ENCODE data around the gene WNT7B.

WNT7B gene

DNA sequence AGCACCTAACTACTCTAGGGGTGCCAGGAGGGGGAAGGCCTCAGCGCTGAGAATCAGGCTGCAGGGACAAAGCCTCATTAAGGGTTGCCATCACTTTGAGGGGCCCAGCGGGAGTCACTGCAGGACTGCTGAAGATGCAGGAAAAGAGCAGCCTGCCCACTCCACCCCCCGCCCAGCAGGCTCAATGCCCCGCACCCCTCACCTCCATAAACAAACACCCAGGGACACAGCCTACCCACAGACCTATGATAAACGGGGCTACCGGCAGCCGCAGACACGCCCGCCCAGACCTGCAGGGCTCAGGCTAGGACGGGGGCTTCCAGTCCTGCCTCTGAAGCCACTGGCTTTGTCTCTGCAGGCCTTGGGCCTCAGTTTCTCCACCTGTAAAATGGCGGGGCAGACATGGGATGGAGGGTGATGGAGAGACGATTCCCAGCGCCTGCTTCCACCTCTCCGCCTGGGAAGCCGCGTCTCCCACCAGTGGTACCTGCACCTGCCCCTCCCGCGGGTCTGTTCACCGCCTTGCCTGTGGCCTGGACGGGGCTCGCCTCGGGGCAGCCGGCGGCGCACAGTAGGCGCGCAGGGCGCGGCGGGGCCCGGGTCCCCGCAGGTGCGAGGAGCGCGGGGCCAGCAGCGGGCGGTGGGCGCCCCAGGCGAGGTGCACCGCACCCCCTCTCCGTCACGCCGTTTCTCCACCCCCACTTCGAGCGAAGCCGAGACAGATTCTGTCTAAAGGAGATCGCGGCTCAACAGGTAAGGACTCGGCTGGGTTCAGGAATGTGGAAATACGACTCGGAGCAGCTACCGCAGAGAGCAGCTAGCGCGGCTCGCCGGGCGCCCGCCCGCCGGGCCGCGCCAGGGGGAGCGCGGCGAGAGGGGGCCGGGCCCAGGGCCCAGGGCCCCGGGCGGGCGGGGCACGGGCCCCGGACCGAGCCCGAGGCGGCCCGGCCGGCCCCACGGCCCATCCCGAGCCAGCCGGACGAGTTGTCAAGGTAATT lies 1.5 kb downstream of the WNT7B start:
- peak overlapping the region; percentile 33 for H3K27ac ChIP-seq
- DNase-seq (ENCODE audit: low read depth, low spot score): peak; percentile 46

DNA sequence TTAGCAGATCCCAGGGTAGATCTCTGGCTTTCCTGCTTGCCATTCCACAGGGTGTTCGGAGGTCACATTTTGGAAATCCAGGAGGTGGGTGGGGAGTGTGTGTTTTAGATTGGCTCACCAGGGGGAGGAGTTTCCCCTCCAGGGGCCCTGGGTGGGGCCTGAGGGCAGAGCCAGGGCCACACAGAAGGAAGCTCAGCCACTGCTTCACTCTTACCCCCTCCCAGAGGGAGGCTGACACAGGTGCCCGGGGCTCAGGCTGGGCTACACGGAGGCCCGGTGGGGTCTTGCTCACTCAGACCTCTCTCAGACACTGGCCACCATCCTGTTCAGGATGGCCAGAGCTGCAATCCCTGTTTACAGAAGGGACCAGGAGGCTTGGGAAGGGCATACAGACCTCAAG lies 2.5 kb downstream of the WNT7B start:
- DNase-seq (ENCODE audit: low read depth, low spot score): no peak
- no peak overlapping the region for H3K27ac ChIP-seq

DNA sequence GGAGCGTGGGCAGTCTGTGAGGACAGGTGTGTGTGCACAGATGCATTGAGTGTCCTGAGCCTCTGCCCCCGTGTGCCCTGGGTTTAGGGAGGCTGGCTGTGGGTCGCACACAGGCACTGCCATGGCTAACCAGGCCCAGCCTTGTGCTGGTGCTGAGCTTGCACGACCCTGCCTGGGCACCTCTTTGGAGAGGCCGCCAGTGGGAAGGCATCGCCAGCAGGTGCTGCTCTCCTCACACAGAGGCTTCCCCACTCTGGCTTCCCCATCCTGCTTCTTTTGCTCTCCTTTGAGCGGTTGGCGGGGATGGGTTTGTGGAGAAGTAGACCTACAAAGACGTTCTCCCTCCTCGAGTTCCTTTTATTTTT lies 4.1 kb downstream of the WNT7B start:
- no peak overlapping the region for H3K27ac ChIP-seq
- DNase-seq (ENCODE audit: low read depth, low spot score): no peak

DNA sequence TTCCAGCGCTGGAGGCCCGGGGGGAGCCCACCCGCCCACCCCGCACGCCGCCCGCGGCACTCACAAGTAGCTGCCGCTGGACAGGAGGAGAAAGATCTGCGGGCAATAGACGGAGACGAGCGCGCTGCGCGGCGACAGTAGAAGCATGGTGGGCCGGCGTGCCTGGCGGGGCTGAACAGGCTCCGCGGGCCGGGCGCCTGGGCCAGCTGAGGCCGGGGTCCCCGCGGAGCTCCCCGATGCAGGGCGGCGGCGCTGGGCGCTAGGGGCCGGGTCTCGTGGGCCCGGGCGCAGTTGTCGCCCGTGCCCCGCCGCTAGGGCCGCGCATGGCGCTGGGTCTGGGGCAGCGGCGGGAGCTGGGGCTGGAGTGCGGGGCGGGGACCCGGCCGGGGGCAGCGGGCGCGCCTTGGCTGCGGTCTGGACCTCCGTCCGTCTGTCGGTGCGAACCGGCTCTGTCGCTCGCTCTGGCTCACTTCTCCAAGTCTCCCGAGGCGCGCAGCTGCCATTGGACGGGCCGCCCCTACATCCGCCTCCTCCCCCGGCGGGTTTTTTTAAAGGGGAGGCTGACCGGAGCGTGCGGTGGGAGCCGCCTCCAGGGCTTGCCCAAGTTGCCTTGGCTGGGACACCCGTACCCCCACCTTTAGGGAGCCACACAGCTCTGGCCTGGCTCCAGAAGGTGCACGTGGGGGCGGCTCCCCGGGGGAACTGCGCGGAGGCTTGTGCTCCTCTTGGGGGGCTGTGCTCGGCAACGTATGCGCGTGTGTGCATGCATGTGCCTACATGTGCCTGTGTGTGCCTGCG lies 4.7 kb downstream of the WNT7B start:
- no peak for DNase-seq (ENCODE audit: low read depth, low spot score)
- no peak overlapping the region for H3K27ac ChIP-seq

DNA sequence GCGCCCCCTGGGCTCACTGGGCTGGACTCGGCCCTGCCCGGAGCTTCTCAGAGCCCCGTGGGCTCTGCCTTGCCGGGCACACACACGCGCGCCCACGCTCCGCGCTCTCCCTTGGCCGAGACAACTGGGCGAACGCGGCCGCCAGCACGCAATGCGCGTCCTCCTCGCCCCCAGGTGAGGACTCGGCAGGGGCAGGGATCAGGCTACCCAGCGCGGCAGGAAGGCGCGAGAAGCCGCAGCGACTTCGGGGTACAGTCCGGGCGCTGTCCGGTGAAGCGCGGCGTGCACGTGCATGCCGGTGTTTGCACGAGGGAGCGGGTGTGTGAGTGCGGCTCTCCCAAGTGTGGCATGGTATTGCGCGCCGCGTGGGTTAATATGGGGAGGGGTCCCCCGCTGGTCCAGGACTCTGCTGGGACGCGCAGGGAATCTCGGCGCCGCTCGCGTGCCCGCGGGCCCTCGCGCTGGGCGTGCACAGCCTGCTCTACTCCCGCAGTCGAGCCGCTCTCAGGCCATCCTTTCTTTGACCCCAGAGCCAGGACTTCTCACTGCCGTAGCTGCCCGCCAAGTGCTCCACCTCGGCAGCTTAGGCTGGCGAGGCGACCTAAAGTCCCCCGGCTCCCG lies 5.4 kb downstream of the WNT7B start:
- no peak overlapping the region for H3K27ac ChIP-seq
- no peak for DNase-seq (ENCODE audit: low read depth, low spot score)

DNA sequence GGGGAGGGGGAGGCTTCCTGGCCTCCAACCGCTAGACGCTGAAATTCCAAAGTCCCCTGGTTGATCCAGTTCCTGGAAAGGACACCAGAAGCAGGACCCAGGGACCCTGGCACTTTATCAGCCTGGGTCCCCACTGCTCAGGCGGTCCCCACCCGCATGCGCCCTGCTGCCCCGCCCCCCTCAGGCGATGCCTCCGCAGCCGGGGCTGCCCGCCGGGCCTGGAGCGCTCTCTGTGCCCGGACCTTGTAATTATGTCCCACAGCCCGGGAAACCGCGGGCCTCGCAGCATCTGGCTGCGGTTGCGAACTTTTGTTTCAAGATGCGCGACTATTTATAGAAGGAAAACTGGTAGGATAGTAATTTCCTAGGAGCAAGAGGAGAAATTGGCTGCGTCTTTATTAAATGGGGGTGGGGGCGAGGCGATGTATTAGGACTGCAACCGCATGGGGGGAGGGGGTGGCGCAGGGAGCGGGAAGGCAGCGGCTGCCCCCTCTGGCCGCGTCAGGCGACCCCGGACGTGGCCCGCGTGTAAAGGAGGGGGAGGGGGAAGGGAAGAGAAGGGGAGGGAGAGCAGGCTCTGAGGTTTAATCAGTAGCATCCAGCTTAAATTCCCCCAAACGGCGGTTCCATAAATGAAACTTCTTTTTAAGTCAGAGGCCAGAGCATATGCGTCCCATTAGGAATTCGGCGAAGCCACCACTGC lies 6.1 kb downstream of the WNT7B start:
- H3K27ac ChIP-seq: no peak overlapping the region
- DNase-seq (ENCODE audit: low read depth, low spot score): no peak

DNA sequence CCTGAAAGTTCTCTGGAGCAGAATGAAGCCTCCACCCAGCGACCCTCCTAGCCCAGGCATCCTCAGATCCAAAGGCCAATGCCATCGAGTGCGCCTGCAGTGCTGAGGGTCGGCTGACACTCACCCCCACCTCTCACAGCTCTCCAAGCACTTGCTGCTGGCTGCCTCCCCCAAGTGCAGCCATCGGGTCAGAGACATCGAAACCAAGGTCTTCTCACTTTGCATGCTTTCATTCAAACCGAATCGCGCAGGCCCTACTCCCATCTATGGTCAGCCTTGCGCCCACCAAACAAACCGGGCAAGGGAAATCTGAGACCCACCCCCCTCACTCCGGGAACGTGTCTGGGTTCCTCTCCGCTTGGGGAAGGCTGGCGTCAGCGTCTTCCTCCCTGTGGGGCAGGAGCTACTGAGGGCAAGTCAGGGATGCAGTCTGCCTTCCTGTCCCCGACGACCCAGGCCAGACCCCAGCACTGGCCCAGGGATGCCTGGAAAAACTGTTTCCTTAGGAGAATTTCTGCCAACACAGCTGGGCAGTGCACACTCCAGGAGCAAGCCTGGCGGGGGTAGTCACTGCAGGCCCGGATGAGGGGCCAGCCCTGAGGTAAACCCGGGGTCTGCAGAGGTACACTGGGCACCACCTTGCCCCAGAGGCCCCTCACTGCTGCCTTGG lies 7.0 kb downstream of the WNT7B start:
- H3K27ac ChIP-seq: peak overlapping the region; percentile 56
- DNase-seq (ENCODE audit: low read depth, low spot score): no peak

DNA sequence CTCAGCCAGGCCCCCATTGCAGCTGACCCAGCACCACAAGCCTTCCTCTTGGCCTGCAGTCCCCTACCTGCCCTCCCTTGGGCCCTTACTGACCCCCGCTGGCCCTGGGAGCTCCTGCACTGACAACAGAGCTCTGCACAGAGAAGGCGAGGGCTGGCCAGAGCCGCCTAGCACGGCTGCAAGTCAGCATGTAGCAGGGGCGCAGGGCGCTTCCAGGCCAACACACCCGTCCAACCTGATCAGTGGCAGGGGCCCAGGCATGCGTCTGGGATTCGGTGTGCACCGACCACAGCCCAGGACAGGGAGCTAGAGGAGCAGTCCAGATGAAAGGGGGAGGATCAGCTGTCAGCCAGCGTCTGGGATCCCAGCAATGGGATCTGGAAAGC lies 7.6 kb downstream of the WNT7B start:
- peak overlapping the region; percentile 56 for H3K27ac ChIP-seq
- DNase-seq (ENCODE audit: low read depth, low spot score): no peak

DNA sequence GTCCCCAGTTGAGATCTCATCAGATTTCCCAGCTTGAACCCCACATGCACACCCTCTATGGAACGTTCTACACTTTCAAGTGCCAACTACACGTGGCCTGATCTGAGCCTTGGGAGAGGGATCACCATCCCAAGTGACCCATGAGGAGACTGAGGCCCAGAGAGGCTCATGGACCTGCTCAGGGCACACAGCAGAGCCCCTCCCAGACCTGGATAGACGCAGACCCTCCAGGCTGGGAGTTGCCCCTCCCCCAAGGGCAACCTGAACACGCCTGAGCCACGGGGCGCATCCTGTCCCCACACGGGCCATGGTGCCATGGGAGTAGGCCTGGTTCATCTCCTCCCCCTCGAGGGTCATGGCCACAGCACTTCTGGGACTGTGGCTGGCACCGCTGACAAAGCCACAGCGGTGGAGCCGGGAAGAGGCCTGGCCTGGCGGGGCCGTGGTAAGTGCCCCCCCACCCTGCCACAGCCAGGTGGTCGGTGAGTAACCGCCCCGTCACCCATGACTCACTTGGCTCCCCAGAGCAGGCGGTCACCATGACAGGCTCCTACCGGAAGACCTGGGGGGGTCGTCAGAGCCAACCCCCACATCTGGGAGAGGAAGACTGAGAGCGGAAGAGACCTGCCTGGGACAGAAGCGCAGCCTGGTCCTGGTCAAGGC lies 8.1 kb downstream of the WNT7B start:
- peak; percentile 56 for DNase-seq (ENCODE audit: low read depth, low spot score)

DNA sequence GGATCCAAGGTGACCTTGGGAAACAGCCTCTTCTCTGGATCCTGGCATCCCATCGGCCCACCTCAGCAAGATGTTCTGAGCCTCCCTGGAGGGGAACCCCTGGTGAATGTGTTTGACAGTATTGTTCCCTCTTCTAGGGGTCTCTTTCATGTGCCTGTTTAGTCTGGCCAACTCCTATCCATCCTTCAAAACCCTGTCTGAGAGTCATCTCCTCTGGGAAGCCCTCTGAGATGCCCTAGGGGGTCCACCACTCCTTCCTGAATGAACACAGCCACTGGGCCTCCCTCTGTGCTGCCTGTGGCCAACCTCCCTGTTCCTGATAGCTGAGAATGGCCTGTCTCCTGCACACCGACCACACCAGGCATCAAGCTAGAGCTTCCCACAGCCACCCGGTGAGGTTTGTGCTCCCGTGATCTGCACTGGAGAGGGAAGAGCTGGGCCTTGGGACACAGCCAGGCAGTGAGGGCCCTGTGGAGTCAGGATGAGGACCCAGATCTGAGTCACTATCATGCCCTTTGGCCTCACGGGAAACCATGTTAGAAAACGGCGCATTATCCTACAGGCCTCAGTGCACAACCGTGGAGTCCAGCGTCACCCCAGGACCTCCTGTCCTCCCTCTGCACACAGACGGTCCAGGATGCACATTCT lies 8.8 kb downstream of the WNT7B start:
- H3K27ac ChIP-seq: no peak overlapping the region
- no peak for DNase-seq (ENCODE audit: low read depth, low spot score)

More for the DNA sequence above, 8.1 kb downstream of the WNT7B start:
- H3K27ac ChIP-seq: peak overlapping the region; percentile 56

DNA sequence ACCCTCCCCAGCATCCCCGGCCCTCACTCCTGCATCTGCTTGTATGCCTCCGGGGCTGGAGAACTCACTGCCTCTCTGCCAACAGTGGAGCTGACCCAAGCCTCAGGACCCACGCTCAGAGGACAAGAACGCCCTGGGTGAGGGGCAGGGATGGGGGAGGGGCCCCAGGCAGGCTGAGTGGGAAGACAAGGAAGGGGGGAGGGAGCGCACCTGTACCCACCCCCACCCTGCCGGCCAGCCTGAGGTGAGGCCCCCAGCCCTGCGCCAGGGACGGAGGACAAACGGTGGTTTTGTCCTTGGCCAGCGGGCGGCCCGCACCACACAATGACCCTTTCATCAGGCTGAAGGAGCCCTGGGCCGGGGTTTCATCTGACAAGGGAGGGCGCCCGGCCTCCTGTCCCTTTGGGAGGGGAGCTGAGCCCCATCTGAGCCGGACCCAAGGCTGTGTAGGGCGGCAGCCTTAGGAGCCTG lies 10.0 kb downstream of the WNT7B start:
- no peak overlapping the region for H3K27ac ChIP-seq
- DNase-seq (ENCODE audit: low read depth, low spot score): no peak

DNA sequence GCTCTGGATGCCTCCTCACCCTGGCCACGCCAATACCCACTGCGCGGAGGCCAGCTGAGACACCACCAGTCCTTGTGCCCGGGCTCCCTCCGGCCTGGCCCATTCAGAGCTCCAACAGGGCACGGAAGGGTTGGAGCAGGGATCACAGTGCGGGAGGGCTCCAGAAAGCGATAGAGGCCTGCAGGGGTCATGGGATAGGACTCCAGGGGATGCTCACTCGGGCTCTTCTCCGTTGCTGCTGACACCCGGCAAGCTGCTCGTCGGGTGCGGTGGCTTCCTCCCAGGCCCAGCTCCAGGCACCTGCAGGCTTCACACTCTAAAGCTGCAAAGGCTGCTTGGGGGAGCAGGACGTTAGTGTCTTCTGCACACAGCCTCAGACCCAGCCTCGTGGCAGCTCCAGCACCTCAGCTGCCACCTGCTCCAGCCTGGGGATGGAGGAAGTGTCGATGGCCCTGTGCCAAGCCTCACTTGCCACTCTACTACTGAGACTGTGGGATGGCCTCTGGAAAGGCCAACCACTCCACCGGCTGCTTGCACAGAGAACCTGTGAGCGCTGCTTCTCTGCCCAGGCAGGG lies 10.6 kb downstream of the WNT7B start:
- no peak for DNase-seq (ENCODE audit: low read depth, low spot score)

DNA sequence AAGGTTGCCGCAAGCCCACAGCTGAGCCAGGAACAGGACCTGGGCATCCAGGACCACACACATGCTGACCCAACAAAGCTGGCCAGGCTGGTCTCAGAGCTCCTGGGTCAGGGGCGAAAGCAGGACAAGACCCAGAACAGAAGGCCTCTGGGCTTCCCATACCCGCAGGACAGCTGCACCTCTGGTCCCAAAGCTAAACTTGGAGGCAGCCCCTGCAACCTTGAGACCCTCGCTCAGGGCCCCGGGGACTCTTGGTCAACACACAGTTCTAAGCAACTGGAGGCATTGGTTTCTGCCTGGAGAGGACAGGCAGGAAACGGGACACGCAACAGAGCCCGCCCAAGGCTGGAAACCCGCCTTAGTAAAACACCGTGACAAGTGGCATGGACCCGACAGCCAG lies 11.4 kb downstream of the WNT7B start:
- no peak overlapping the region for H3K27ac ChIP-seq
- no peak for DNase-seq (ENCODE audit: low read depth, low spot score)

More for the DNA sequence above, 10.6 kb downstream of the WNT7B start:
- no peak overlapping the region for H3K27ac ChIP-seq

DNA sequence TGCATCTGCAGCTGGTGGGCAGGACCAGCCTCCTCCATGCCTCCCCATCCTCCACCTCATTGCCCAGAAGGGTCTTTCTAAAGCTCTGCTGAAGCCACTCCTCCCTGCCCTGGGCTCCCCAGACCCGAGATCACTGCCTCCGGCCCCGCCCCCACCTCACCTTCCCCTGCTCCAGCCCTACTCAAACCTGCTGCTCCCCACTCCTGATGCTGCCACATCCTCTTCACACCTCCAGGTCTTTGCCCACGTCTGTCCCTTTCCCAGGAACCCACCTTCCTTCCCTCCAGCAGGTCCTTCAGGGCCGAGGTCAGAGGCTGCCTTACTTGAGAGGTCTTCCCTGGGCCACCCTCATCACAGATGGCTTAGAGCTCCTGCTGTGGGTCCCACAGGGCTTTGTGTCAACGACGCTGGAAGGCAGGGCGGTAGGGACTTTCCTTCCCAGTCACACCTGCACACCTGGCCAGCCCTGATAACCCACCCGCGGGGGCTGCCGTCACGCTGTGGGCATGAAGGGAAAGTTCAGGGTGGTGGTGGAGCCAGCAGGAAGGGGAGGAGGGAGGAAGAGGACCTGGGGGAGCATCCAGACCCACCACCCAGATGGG lies 11.9 kb downstream of the WNT7B start:
- H3K27ac ChIP-seq: no peak overlapping the region
- DNase-seq (ENCODE audit: low read depth, low spot score): no peak

DNA sequence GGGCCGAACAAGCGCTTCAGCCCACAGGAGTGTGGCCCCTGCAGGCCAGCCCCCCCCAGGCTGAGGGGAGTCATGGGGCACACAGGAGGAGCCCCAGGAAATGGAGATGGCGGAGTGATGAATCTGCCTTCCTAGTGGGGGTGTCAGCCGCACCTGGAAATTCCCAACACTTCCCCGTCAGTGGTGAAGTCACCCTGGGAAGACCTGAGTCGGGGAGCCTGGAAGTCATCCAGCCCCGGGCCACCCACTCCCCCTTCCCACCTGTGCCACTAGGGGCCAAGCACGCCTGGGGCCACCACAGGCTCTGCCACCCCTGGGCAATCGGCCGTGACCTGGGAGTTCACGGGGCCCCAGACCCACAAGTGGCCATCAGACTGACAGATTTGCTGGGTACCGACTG lies 12.6 kb downstream of the WNT7B start:
- no peak for DNase-seq (ENCODE audit: low read depth, low spot score)
- no peak overlapping the region for H3K27ac ChIP-seq

DNA sequence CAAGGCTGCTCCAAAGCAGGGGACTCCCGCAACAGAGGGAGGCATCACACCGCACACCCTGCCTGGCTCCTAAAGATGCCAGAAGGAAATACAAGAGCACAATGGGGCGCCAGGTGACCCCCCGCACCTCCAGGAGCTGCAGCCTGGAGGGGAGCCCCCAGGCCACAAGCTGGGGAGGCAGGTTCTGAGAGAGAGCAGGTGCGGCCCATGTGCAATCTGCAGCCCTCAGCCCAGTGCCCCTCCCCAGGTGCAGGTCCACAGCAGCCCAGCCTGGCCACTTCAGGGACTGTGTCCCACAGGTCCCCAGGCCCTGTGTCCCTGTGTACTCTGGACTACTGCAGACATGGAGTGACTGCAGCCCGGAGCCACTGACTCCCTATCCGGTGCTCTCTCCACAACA lies 13.1 kb downstream of the WNT7B start:
- DNase-seq (ENCODE audit: low read depth, low spot score): no peak
- H3K27ac ChIP-seq: no peak overlapping the region

DNA sequence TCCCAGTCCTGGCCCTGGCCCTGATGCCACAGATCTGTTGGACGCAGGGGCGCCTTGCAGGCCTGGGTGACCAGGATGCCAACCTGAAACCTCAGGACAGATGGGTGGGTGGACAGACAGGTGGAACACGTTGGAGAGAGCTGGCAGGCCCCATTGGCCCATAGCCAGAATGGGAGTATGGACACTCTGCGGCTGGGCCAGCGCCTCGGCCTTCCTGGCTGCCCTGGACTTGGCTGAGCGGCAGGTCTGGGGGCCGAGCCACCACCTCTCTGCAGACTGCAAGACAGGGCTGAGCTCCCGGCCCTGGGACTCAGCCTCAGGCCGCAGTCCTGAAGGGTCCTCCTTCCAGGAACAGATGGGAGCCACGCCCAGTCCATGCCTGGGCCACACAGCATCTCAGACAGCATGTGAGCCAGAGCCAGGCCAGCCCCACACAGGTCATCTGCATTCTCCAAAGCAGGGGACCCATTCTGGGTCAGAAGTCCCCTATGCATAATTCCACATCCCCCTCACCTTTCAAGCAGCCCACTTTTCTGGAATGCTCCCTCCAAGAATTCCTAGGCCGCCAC lies 14.1 kb downstream of the WNT7B start:
- DNase-seq (ENCODE audit: low read depth, low spot score): no peak
- H3K27ac ChIP-seq: no peak overlapping the region

DNA sequence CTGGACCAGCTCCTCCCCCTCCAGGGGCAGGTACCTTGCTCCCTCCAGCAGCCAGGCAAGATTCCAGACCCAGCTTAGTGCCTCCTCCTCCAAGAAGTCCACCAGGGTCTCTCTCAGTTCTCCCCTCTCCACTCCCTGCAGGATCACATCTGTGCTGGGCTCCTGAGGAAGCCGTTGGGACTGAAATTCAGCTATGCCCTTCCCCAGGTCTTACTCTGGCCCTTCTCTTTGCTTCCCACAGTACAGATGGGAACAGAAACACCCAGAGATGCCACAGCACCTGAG lies 14.6 kb downstream of the WNT7B start:
- DNase-seq (ENCODE audit: low read depth, low spot score): no peak
- H3K27ac ChIP-seq: no peak overlapping the region

All from epithelial cell of prostate (primary cell).